Pulmonary artery endothelial cell (primary cell): ENCODE measurements around the gene PIKFYVE. TPM values are rescaled to one million over a fixed set of nuclear protein-coding genes. Genes with fewer than 3 reads are reported as not detected.
"Not testable (repeated sequence)": the region's sequence is repeated elsewhere in the genome, so short reads cannot be mapped to it uniquely, and the experiment has no call there.

ENCODE experiments used
- DNase-seq: peaks from one replicate; pipeline ENCODE4 v3.0.0-alpha.2; 2011; ENCODE audit warnings: low read depth, low spot score
- total RNA-seq: library from RNA; depleted of rRNA; stranded (reverse); fragments of >200 nt; gene quantifications from 2 replicates; pipeline ENCODE4 v1.2.3, GENCODE V29; 2014

The PIKFYVE gene
- total RNA-seq, 1 donor from 2014 or later = 23.4 TPM

DNA sequence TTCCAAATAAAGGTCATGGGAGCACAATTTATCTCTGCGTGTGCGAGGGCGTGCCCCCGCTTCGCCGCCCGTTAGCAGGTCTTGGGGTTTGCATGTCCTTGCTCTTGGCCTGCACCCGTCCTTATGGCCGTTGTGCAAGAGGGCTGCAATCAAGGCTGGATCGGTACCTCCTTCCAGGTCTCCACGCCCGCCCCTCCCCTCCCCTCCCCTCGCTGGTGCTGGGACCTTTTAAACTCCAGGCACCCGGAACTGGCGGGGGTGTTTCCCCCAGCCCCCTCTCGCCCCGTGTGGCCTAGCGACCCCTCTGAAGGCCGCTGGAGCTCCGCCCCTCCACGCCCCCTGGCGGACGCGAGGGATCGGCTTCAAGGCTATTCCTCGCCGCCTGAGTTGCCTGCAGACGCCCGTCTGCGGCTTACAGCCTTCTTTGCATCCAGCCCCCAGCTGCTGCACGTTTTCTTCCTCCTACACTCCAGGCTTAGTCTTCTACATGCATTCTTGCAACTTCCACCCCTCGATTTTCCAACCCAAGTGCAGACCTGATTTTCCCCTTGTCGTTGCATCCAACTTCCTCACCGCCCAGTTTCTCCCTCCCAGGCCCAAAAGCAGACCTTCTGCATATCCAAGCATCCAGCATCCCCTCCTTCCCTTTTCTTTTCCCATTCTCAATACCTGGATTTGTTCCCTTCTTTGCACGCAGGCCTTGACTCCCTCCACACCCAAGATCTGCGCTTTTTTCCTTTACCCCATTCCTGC lies 11.8 kb upstream of the PIKFYVE start:
- DNase-seq = peak; percentile 35

GRCh38 chr2:208254871-208255556 lies 11.0 kb upstream of the PIKFYVE start, which contains the start of gene IDH1:
Gene IDH1 (minus strand): TSS chr2:208255071. CDS start chr2:208251551, 3,520 bp downstream.
- peak; percentile 71 for DNase-seq

GRCh38 chr2:208255557-208256106 lies 10.4 kb upstream of the PIKFYVE start:
- DNase-seq = no peak

- no peak for DNase-seq
These were observed 9.8 kb upstream of the PIKFYVE start for GRCh38 chr2:208256192-208256782.

DNA sequence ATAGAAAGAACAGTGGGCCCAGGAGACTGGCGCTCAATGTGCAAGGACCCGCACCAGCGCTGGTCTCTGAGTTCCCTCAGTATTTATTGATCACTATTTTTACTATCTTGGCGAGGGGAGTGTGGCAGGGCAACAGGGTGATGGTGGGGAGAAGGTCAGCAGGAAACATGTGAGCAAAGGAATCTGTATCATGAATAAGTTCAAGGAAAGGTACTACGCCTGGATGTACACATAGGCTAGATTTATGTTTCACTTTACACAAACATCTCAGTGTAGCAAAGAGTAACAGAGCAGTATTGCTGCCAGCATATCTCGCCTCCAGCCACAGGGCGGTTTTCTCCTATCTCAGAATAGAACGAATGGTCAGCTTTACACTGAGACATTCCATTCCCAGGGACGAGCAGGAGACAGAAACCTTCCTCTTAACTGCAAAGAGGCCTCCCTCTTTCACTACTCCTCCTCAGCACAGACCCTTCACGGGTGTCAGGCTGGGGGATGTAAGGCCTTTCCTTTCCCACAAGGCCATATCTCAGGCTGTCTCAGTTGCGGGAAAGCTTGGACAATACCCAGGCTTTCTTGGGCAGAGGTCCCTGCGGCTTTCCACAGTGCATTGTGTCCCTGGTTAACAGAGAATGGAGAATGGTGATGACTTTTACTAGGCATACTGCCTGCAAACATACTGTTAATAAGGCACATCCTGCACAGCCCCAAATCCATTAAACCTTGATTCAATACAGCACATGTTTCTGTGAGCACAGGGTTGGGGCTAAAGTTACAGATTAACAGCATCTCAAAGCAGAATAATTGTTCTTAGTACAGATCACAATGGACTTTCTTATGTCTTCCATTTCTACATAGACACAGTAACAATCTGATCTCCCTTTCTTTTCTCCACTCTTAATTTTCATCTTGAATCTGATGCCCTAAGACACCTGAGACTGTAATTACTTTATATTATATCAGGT lies 8.9 kb upstream of the PIKFYVE start:
- DNase-seq = not testable (repeated sequence)

DNA sequence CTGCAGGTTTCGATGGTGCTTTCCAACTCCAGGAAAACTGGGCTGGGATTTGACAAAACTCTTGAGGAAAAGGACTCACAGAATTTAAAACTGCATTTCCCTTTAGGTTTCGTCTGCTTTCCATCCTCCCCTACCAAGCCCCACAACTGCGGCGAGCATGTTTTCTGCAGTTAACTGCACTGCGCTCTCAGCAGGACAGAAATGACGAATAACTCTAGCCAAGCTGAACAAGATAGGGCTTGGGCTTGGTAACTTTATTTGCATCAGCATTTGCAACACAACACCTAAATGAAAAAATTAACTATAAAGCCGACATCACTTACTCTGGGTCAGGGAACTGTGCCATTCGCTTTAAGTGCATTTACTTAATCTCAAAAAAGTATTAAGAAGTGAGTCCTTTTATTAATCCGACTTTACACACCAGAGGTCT lies 669 bp upstream of the PIKFYVE start:
- no peak for DNase-seq

GRCh38 chr2:208266553-208266893 lies 468 bp downstream of the PIKFYVE start:
- DNase-seq = no peak

DNA sequence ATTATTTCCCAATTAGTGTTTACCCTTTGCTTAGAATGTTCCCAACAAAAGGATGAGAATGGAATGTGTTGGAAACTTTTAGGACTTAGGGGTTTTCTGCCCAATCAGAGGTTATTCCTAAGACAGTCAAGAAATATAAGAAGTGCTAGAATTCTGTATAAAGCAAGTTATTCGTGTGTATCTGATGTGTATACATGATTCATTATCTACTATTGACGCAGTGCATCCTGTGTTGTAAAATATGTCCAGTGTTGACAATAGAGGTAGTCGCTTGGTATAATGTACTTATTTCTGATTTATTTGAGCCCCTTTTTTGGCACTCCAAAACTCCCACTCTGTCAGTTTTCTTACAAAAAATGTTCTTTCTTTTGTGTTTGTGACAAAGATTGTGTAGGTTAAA lies 881 bp downstream of the PIKFYVE start:
- no peak for DNase-seq

- DNase-seq = not testable (repeated sequence)
These were observed 1.5 kb downstream of the PIKFYVE start for GRCh38 chr2:208267526-208267925.

DNA sequence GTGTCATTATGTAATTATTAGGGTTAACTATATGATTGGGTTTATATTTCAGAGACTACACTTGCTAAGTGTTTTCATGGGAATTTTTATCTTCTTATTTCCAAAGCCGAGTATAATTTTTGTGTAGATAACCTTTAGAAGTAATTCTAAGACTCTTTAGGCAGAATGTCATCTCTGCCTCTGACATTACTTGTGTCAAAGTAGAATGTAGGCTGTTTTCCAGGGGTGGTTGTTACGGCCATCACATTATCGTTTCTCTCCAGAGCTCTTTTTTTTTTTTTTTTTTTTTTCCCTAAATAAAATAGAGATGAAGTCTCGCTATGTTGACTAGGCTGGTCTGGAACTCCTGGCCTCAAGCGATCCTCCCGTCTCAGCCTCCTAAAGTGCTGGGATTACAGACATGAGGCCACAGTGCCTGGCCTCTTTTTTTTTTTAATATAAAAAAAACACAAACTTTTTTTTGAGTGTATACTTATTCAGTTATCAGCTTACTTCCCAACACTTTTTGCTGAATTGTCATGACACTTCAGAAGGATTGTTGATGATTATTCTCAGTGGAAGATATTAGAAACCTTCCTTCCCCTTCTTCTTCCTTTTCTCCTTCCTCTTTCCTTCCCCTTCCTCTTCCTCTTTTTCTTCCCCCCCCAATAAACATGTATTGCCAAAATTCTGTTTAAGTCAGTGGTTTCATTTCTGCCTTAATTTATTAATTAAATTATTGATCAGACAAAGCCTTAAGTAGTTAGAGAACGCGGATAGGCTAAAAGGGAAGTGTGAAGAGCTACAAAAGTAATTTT lies 2.3 kb downstream of the PIKFYVE start:
- no peak for DNase-seq

GRCh38 chr2:208269091-208269490 lies 3.0 kb downstream of the PIKFYVE start:
- no peak for DNase-seq

GRCh38 chr2:208274748-208275147 lies 8.7 kb downstream of the PIKFYVE start:
- DNase-seq = no peak

- DNase-seq = no peak
These were observed 12.5 kb downstream of the PIKFYVE start for GRCh38 chr2:208278549-208278948.

DNA sequence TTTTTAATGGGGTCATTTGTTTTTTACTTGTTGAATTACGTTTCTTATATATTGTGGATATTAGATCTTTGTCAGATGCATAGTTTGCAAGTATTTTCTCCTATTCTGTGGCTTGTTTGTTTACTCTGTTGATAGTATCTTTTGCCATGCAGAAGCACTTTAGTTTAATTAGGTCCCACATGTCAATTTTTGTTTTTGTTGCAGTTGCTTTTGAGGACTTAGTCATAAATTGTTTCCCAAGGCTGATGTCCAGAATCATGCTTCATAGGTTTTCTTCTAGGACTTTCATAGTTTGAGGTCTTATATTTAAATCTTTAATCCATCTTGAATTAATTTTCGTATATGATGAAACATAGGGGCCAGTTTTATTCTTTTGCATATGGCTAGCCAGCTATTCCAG lies 13.2 kb downstream of the PIKFYVE start:
- DNase-seq = no peak

- no peak for DNase-seq
These were observed 14.2 kb downstream of the PIKFYVE start for GRCh38 chr2:208280234-208280633.

DNA sequence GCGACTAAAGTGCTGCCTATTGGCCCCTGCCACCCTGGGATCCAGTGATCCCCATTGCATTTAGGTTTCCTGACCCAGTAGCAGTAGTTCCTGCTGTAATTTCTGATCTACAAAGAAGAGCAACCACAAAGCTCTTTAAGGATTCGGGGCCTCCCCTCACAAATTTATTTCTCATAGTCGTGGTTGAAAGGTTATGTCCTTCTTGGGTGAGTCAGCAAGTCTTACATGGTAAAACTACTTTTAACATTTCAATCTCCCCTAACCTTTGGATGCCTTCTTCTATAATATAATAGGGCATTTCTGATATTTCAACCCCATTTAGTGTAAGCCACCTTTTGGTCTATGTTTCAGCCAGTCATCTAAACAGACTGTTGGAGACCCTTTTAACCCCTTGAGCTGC lies 14.9 kb downstream of the PIKFYVE start:
- no peak for DNase-seq

- DNase-seq = no peak
These were observed 19.8 kb downstream of the PIKFYVE start for GRCh38 chr2:208285853-208286252.

DNA sequence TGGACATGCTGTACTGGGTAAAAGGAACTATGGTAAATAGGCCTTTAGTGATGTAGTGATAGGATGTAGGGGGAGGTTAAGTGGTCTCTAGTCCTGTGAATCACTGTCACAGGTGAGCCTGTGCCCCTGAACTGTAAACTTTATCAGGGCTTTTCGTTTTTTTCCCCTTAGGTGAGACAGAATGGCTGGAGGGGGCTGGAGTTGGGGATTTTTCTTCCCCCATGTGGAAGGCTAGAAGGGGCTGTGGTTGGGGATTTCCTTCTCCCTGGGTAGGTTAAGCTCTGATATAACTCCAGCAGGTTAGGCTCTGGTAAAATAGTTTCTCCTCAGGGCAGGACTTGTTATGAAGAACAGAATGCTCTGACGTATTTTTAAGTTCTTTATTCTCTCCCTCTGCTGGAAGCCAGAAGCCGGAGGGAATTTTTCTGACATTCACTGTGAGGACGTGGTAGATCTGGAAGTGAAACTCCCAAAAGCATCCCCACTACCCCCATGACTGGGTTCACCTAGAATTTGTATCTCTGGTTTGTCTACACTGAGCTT lies 28.5 kb downstream of the PIKFYVE start:
- DNase-seq = no peak

- no peak for DNase-seq
These were observed 29.8 kb downstream of the PIKFYVE start for GRCh38 chr2:208295834-208296233.

DNA sequence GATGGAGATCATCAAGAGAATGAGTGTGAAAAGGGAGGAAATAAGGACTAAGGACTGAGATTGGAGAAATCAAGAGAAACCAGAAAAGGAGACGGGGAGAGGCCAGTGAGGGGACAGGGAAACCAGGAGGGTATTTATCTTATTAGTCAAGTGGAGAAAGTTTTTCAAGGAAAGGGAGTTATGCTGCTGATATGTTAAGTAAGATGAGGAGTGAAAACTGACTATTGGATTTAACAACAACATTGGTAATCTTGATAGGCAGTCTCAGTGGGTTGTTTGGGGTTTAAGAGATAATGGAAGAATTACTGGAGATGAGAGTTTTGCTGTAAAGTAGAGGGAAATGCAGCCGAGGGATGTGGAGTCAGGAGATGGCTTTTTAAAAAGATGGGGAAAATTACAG lies 30.6 kb downstream of the PIKFYVE start:
- DNase-seq = no peak
